Body of pancreas (tissue), 4 donors: Measurements from ENCODE around the gene CEP89. TPM values are rescaled to one million over a fixed set of nuclear protein-coding genes. Genes with fewer than 3 reads are reported as not detected.

ENCODE experiments used
- ATAC-seq: fragments of 150-250 bp; one replicate; pipeline ENCODE4 v1.9.1; 2016
- DNase-seq, 4 donors: peaks; one replicate each; pipeline ENCODE4 v3.0.0-alpha.2; 2019
- H3K27ac ChIP-seq, 4 donors: fragments of 200-600 bp; sonication (generic); 1 replicate in 3 of 4; 2 replicates in 1 of 4; pipeline versions ENCODE4 v1.5.1 to v1.6.1; 2016 to 2019; ENCODE audit warnings: mild to moderate bottlenecking in 1 of 4, mixed read lengths in 1 of 4, moderate library complexity in 1 of 4
- H3K27me3 ChIP-seq, 2 donors: fragments of 200-600 bp; sonication (generic); one replicate each; pipeline ENCODE4 v1.6.0; 2016; ENCODE audit warnings: mild to moderate bottlenecking in 1 of 2
- H3K36me3 ChIP-seq, 2 donors: fragments of 200-600 bp; sonication (generic); replicated peaks in 1 of 2; 2 replicates each; pipeline ENCODE4 v1.5.1; 2016; ENCODE audit warnings: low read depth in 2 of 2; ENCODE audit not compliant: insufficient read depth in 1 of 2
- H3K4me1 ChIP-seq: fragments of 200-600 bp; sonication (generic); one replicate; pipeline ENCODE4 v1.6.0; 2016
- H3K4me3 ChIP-seq, 2 donors: fragments of 200-600 bp; sonication (generic); 1 replicate in 1 of 2; 2 replicates in 1 of 2; pipeline ENCODE4 v1.5.1; 2016 to 2019
- H3K9me3 ChIP-seq, 3 donors: fragments of 200-600 bp; sonication (generic); 1 replicate in 2 of 3; 2 replicates in 1 of 3; pipeline ENCODE4 v1.5.1; 2016
- POLR2A ChIP-seq, 3 donors: fragments of 450-650 bp; IDR thresholded peaks; one replicate each; pipeline ENCODE4 v1.6.1; 2016; ENCODE audit warnings: antibody characterized with exemption in 3 of 3, mild to moderate bottlenecking in 2 of 3
- WGBS, 2 donors: methylation state at CpG; one replicate each; pipeline ENCODE4 v1.1.5; 2017; 5-methylcytosine and 5-hydroxymethylcytosine counted together
- intact Hi-C: fragments of 100-400 bp; cut with DNase I; formaldehyde crosslinking; loops from one replicate; pipeline ENCODE4 v1.15.1; 2023
- total RNA-seq, 2 donors: library from RNA; depleted of rRNA; stranded (reverse); fragments of >200 nt; gene quantifications; one replicate each; pipeline ENCODE4 v1.1.0, GENCODE V29; 2016
- TF ChIP-seq, protein P1 (sequence below), 7 experiments: fragments of 450-650 bp in 4 of 7; fragments of 200-600 bp in 3 of 7; sonication (generic) in 3 of 7; IDR thresholded peaks; one replicate each; pipeline ENCODE4 v1.5.1; 2016 to 2019; ENCODE audit warnings: antibody characterized with exemption in 7 of 7

CEP89 gene
- total RNA-seq, 2 donors from 2014 or later: 7.8 to 8.6 TPM

DNA sequence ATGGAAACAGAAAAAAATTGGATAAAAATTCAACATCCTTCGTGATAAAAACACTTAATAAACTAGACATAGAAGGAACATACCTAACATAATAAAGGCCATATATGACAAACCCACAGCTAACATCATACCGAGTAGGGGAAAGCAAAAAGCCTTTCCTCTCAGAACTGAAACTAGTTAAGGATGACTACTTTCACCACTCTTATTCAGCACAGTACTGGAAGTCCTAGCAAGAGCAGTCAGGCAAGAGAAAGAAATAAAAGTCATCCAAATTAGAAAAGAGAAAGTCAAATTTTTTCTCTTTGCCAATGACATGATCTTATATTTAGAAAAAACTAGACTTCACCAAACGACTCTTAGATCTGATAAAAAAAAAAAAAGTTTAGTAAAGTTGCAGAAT, 76.4 kb downstream of the CEP89 start:
- intact Hi-C loops: no loop called here
- H3K9me3 ChIP-seq: peaks cover 0 to 5% (median 0%) of the 10 kb centered on the region in 3 donors
- H3K27me3 ChIP-seq: no peaks in the 10 kb centered on the region
- ATAC-seq (no peak), DNase-seq (no peak)
- H3K4me3 ChIP-seq: no peak overlapping the region
- 89 to 94% methylated on average over 3 of the region's 3 CpGs for WGBS, 2 donors
- no peaks in the 10 kb centered on the region for H3K36me3 ChIP-seq
- no peak for TF ChIP-seq POLR2A (IDR thresholded peaks at IDR 0.05)
- TF ChIP-seq, protein P1, sequence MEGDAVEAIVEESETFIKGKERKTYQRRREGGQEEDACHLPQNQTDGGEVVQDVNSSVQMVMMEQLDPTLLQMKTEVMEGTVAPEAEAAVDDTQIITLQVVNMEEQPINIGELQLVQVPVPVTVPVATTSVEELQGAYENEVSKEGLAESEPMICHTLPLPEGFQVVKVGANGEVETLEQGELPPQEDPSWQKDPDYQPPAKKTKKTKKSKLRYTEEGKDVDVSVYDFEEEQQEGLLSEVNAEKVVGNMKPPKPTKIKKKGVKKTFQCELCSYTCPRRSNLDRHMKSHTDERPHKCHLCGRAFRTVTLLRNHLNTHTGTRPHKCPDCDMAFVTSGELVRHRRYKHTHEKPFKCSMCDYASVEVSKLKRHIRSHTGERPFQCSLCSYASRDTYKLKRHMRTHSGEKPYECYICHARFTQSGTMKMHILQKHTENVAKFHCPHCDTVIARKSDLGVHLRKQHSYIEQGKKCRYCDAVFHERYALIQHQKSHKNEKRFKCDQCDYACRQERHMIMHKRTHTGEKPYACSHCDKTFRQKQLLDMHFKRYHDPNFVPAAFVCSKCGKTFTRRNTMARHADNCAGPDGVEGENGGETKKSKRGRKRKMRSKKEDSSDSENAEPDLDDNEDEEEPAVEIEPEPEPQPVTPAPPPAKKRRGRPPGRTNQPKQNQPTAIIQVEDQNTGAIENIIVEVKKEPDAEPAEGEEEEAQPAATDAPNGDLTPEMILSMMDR (IDR thresholded peaks at IDR 0.05): no peak
- H3K27ac ChIP-seq: no peak overlapping the region
- no peaks in the 10 kb centered on the region for H3K4me1 ChIP-seq

DNA sequence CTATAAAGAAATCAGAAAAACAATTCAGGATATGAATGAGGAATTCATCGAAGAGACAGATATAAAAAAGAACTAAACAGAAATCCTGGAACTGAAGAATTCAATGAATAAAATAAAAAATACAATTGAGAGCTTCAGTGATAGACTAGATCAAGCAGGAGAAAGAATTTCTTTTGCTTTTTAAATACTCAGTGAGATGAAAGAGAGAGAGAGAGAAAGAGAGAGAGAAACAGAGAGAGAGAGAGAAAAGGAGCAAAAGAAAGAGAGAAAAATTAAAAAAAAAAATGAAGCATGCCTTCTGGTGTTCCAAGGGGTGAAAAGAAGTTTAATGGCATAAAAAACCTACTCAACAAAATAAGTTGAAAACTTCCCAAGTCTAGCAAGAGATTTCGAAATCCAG, 80.1 kb downstream of the CEP89 start:
- peaks cover 0 to 5% (median 0%) of the 10 kb centered on the region in 3 donors for H3K9me3 ChIP-seq
- no peaks in the 10 kb centered on the region for H3K36me3 ChIP-seq
- 94 to 96% methylated on average over 2 of the region's 2 CpGs for WGBS, 2 donors
- ATAC-seq (no peak), DNase-seq (no peak)
- no peaks in the 10 kb centered on the region for H3K4me1 ChIP-seq
- H3K27me3 ChIP-seq: no peaks in the 10 kb centered on the region
- TF ChIP-seq, protein P1 (IDR thresholded peaks at IDR 0.05): no peak
- no peak for TF ChIP-seq POLR2A (IDR thresholded peaks at IDR 0.05)
- intact Hi-C loops: no loop called here
- no peak overlapping the region for H3K27ac ChIP-seq
- no peak overlapping the region for H3K4me3 ChIP-seq

GRCh38 chr19:32890841-32891240, 80.9 kb downstream of the CEP89 start:
- H3K4me3 ChIP-seq: no peak overlapping the region
- no peak for ATAC-seq
- H3K4me1 ChIP-seq: no peaks in the 10 kb centered on the region
- no peak for DNase-seq
- peaks cover 0 to 5% (median 0%) of the 10 kb centered on the region in 3 donors for H3K9me3 ChIP-seq
- TF ChIP-seq, protein P1 (IDR thresholded peaks at IDR 0.05): no peak
- no peak for TF ChIP-seq POLR2A (IDR thresholded peaks at IDR 0.05)
- WGBS, 2 donors: 98 to 100% methylated on average over 4 to 7 of the region's 10 CpGs
- no peak overlapping the region for H3K27ac ChIP-seq
- intact Hi-C loops: no loop called here
- H3K36me3 ChIP-seq: no peaks in the 10 kb centered on the region
- no peaks in the 10 kb centered on the region for H3K27me3 ChIP-seq

- WGBS, 2 donors: 93 to 96% methylated on average over 13 of the region's 13 CpGs
- no peak for DNase-seq
- intact Hi-C loops: no loop called here
Measured at GRCh38 chr19:32890326-32890725, 81.4 kb downstream of the CEP89 start.

More at GRCh38 chr19:32890326-32890725, 81.4 kb downstream of the CEP89 start:
- no peak overlapping the region for H3K4me3 ChIP-seq
- no peak for ATAC-seq
- TF ChIP-seq, protein P1 (IDR thresholded peaks at IDR 0.05): no peak
- TF ChIP-seq POLR2A (IDR thresholded peaks at IDR 0.05): no peak
- peaks cover 0 to 5% (median 0%) of the 10 kb centered on the region in 3 donors for H3K9me3 ChIP-seq
- H3K27me3 ChIP-seq: no peaks in the 10 kb centered on the region
- H3K4me1 ChIP-seq: no peaks in the 10 kb centered on the region
- H3K36me3 ChIP-seq: no peaks in the 10 kb centered on the region
- no peak overlapping the region for H3K27ac ChIP-seq
